Pulmonary artery endothelial cell (primary cell): ENCODE measurements around the gene VAC14. TPM values are rescaled to one million over a fixed set of nuclear protein-coding genes. Genes with fewer than 3 reads are reported as not detected.

ENCODE experiments used
- DNase-seq: peaks from one replicate; pipeline ENCODE4 v3.0.0-alpha.2; 2011; ENCODE audit warnings: low read depth, low spot score
- total RNA-seq: library from RNA; depleted of rRNA; stranded (reverse); fragments of >200 nt; gene quantifications from 2 replicates; pipeline ENCODE4 v1.2.3, GENCODE V29; 2014

Gene VAC14
- total RNA-seq, 1 donor from 2014 or later = 22.3 TPM

- DNase-seq = no peak
Measured at GRCh38 chr16:70725024-70725911, 75.7 kb downstream of the VAC14 start.

- DNase-seq = no peak
Measured at GRCh38 chr16:70724146-70725023, 76.6 kb downstream of the VAC14 start.

- DNase-seq = no peak
Measured at GRCh38 chr16:70723740-70724145, 77.2 kb downstream of the VAC14 start.

GRCh38 chr16:70721202-70721963 lies 79.6 kb downstream of the VAC14 start:
- no peak for DNase-seq

GRCh38 chr16:70720425-70721201 lies 80.3 kb downstream of the VAC14 start:
- DNase-seq = no peak

GRCh38 chr16:70717065-70717464 lies 83.9 kb downstream of the VAC14 start:
- DNase-seq = no peak

- no peak for DNase-seq
Measured at GRCh38 chr16:70715860-70716357, 85.0 kb downstream of the VAC14 start.

- no peak for DNase-seq
Measured at GRCh38 chr16:70715055-70715858, 85.7 kb downstream of the VAC14 start.

GRCh38 chr16:70714581-70715054 lies 86.3 kb downstream of the VAC14 start:
- no peak for DNase-seq

GRCh38 chr16:70713824-70714223 lies 87.1 kb downstream of the VAC14 start:
- DNase-seq = no peak

- DNase-seq = no peak
Measured at GRCh38 chr16:70713342-70713741, 87.6 kb downstream of the VAC14 start.

GRCh38 chr16:70712942-70713341 lies 88.0 kb downstream of the VAC14 start:
- DNase-seq = no peak

- no peak for DNase-seq
Measured at GRCh38 chr16:70712359-70712758, 88.6 kb downstream of the VAC14 start.

GRCh38 chr16:70711211-70712031 lies 89.5 kb downstream of the VAC14 start:
- DNase-seq = no peak

- DNase-seq = no peak
Measured at GRCh38 chr16:70710422-70711210, 90.3 kb downstream of the VAC14 start.

- DNase-seq = no peak
Measured at GRCh38 chr16:70709942-70710341, 91.0 kb downstream of the VAC14 start.

GRCh38 chr16:70709457-70709856 lies 91.5 kb downstream of the VAC14 start:
- DNase-seq = no peak
